RPMI8226 (cell line): ENCODE measurements around the gene SLC16A13.
"Not testable (repeated sequence)": the region's sequence is repeated elsewhere in the genome, so short reads cannot be mapped to it uniquely, and the experiment has no call there.

ENCODE experiments used
- DNase-seq: peaks from one replicate; pipeline ENCODE4 v3.0.0-alpha.2; 2015

SLC16A13 gene, protein sequence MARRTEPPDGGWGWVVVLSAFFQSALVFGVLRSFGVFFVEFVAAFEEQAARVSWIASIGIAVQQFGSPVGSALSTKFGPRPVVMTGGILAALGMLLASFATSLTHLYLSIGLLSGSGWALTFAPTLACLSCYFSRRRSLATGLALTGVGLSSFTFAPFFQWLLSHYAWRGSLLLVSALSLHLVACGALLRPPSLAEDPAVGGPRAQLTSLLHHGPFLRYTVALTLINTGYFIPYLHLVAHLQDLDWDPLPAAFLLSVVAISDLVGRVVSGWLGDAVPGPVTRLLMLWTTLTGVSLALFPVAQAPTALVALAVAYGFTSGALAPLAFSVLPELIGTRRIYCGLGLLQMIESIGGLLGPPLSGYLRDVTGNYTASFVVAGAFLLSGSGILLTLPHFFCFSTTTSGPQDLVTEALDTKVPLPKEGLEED

DNA sequence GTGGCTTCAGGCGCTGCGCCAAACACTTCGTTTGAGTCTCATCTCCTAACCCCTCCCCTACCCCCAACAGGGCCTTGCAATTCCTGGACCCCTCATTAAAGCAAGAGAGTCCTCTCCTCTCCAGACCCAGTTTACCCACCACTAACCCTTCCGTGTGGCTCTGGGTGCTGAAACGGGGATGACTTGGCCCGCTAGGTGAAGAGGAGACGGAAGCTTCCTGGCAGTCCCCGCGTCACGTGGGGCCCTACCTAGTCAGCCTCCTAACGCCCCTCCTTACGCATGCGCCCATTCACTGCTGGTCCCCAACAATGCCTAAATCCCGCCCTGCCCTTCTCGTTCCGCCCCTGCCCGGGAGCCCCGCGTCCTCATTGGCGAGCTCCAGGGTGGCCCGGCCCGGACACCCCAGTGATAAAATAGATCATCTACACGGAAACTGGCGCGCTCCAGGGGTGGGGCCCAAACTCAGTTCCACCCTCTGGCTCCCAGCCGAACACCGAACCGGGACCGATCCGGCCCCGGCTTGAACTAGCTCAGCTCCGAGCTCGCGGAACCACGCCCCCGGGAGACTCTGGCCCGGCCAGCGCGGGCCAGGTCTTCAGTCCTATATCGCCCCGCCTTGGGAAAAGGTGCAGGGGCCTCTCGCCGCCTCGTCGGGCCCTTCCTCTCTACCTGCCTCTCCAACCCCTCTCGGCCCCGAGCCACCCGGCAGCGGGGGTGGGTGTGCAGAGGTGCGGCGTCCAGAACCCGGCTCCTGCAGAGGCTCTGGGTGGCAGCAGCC, at the start of gene SLC16A13:
SLC16A13 (plus strand) TSS at position 425 of the 778 bp plus-strand sequence. CDS start 368 bp downstream, outside the sequence.
- DNase-seq: peak; percentile 96

DNA sequence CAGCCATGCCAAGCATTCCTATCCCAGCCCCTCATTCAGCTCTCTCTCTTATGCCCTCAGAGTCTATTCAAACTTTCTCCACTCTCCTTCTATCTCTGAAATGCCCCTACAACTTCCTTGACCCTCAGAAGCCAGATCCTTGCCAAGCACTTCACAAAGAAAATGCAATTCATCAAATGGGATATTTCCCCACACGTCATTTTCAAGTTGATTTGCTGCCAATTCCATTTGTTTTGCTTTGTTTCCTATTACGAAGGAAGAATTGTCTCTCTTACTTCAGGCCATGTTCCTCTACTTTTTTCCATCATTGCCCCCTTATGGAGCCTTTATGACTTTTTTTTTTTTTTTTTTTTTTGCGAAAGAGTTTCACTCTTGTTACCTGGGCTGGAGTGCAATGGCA, 49.1 kb upstream of the SLC16A13 start:
- DNase-seq: no peak

DNA sequence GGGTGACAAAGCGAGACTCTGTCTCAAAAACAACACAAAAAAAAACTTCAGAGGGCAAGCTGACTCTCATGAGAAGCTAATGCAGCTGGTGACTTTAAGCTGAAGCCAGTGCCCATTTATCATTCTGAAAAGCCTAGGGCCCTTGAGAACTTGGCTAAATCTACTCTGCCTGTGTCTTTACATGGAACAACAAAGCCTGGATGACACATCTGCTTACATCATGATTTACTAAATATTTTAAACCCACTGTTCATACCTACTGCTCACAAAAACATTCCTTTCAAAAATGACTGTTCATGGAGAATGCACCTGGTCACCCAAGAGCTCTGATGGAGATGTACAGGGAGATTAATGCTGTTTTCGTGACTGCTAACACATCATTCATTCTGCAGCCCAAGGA, 46.0 kb upstream of the SLC16A13 start:
- DNase-seq: no peak

DNA sequence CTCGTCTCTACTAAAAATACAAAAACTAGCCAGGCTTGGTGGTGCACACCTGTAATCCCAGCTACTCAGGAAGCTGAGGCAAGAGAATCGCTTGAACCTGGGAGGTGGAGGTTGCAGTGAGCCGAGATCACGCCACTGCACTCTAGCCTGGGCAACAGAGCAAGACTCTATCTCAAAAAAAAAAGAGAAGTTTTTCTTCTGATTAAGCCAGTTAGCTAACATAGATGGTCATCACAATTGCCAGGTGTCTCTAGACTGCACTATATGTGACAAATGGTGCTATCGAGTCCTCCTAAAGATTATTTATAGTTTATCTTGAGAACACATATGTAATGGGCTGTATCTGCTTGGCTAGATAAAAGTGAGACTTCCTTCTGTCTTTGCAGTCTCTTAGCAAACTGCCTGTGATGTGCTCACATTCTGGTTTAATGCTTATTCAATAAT, 42.2 kb upstream of the SLC16A13 start:
- not testable (repeated sequence) for DNase-seq

DNA sequence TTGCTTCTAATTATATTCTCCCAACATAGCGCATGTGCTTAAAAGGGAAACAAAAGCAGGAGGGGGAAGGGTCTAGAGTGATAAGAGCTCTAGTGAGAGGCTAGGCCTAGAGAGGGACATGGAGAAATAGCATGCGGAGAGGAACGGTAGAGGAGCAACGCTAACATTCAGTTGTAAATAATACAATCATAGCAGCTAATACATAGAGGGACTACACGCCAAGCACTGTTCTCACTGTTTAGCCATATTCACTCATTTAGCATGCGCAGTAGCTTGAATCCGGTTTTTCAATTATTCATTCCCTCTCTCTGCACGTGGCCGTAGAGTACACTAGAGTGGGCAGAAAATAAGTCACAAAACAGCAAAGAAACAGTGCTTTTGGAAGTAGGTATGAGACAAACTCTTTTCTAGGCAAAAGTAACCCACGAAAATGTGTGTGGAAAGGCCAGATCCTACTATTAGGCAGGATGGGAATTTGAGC, 41.7 kb upstream of the SLC16A13 start:
- DNase-seq: no peak

DNA sequence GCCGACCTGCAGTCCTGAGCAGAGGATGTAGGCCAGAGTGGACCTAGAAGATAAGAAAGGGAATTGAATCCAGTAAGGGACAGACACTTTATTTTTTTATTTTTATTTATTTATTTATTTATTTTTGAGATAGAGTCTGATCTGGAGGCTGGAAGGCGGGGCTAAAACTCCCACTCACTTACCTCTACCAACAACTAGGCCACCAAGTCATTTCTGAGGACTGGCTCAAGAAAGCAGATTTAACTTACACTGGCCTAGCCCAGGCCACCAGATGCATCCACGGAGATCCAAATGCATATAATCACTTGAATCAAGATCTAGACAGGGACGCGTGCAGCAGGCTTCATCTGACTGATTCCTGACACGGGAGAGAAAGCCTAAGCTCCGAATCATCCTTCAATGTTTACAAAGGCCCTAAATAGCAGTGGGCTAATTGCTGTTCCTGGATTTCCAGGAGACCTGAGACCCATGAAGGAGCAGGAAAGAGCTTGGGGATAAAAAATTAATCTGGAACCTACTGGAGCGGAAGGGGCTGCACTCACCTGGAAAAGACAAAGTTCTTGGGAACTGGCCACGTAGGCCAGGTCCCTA, 41.1 kb upstream of the SLC16A13 start:
- no peak for DNase-seq

DNA sequence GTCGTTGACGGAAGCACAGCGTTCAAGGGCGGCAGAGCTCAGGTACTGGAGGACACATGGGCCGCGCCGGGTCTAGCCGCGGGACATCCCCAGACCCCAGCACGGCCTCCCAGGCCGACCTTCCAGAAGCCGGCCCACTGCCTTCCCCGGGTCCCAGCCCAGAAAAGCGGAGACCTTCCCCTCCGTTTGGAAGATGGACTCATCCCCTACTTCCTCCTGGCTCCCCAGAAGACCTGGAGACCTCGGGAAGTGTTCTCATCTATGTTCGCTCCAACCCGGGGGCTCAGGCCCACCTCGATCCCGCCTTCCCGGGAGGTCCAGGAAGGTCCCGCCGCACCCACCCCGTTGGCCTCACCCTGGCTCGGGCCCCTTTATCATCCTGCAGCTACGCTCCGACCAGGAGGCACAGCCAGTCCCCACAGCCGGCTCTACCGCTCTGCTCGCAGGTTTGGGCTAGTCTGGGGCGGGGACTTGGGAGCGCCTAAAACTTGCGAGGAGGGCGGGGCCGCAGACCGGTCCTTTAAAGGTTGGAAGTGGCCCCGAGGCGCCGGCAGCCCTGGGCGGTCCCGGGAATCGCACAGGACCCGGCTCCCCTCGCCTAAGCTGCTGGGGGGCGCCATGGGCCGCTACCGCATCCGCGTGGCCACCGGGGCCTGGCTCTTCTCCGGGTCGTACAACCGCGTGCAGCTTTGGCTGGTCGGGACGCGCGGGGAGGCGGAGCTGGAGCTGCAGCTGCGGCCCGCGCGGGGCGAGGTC, 40.1 kb upstream of the SLC16A13 start, which contains the start of gene ALOX12:
ALOX12 (plus strand) TSS at position 550 of the 756 bp plus-strand sequence; CDS start at position 619, 69 bp downstream.
- DNase-seq: no peak

DNA sequence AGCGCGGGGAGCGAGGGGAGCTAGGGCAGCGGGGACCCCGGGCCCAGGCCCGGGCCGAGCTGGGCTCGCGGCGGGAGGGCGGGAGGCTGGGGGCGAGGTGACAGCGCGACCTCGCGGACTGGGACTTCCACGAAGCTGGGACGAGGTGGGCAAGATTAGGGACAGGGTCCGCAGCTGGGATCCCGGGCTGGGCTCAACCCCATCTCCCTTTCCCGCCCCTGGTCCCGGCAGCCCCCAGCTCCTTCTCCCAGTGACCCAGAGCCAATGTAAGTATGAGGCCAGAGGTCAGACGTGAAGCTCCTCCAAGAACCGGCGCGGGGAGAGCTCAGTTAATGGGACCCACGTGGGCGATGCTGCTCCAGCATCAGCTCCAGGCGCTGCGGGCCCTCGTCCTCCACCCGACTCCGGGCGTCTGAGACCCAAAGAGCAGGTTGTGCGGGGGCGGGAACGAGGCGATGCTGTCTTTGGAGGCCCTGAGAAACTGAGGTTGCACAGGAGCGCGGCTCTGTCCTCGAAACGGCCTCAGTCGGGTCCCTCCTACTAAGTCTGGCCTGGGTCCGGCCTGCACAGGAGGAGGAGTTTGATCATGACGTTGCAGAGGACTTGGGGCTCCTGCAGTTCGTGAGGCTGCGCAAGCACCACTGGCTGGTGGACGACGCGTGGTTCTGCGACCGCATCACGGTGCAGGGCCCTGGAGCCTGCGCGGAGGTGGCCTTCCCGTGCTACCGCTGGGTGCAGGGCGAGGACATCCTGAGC, 39.4 kb upstream of the SLC16A13 start:
- no peak for DNase-seq

DNA sequence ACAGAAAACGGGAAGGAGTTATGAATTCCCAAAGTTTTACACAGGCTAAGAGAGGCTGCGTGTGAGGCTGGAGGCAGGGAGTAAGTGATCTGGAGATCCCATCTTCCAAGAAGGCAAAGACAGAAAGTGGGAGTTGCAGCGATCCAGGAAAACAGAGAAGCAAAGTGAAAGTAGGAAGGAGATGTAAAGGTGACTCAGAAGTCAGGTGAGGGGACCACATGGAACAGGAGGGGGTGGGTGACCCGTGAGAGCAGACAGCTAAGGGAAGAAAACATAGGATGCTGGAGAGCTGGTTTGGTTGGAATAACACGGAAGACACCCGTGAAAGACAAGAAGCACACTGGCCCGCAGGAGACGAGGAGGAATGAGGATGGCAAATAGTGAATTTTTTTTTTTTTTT, 38.6 kb upstream of the SLC16A13 start:
- DNase-seq: no peak

DNA sequence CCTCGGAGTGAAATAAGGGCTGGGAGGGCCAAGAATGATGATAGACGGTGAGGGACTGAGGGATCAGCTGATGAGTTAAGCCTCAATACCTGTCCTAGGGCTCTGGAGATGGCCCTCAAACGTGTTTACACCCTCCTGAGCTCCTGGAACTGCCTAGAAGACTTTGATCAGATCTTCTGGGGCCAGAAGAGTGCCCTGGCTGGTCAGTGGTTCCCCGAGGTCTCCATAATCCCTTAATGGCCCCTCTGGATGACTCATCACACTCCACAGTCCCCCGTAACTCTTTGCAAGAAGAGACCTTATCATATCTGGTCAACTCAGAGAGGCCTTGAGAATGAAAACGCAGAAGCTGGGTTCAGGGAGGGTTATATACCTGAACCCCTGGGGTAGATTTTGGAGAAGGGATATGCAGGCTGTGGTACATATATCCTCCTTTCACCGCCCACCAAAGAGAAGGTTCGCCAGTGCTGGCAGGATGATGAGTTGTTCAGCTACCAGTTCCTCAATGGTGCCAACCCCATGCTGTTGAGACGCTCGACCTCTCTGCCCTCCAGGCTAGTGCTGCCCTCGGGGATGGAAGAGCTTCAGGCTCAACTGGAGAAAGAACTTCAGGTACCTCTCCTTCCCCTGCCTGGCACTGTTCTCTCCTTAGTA, 36.8 kb upstream of the SLC16A13 start:
- no peak for DNase-seq

DNA sequence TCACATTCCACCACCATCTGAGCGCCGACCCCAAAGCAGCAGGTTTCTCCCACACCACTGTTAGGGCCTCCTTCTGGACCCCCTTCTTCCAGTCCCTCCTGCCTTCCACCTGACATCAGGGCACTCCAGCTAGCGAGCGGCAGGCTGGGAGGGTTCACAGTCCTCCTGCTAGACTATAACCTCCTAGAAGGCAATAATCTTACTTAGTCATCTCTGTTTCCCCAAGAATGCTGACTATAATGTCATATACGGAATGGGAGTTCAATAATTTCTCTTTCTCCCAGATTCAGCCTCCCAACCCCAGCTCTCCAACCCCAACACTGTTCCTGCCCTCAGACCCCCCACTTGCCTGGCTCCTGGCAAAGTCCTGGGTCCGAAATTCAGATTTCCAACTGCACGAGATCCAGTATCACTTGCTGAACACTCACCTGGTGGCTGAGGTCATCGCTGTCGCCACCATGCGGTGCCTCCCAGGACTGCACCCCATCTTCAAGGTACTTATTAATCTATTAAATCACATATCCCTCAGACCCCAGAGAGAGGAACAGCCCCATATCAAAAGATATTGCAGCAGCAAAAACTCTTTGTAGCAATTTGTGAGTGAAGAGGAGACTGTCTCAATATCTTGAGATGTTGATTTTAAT, 34.4 kb upstream of the SLC16A13 start:
- peak; percentile 40 for DNase-seq

DNA sequence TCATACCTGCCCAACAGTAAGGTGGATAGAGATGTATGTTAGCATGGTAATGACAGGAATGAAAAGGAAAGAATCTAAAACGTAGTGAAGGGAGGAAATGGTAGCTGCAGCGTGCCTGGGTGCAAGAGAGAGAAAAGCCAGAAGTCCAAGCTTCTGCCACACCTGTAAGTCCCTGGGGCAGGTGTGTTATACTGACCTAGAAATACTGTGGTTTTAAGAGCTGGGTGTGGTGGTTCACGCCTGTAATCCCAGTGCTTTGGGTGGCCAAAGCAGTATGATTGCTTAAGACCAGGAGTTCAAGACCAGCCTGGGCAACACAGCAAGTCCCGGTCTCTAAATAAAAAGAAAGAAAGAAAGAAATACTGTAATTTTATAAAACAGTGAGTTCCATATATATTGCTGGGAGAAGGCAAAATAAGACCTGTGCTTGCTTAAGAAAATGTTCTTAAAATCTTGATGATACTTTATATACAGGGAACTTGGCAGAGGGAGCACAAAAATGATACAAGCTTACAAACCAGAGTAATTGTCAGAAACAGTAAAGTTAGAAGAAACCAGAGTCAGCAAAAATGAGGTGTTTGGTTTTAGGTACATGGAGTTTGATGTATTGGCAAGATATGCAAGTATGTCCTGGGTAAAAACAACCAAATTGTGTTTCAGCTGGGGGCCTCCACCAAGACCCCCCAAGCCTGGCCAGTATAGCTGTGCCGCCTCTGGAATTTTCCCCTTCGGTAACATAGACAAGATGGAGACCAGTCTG, 33.3 kb upstream of the SLC16A13 start:
- no peak for DNase-seq

DNA sequence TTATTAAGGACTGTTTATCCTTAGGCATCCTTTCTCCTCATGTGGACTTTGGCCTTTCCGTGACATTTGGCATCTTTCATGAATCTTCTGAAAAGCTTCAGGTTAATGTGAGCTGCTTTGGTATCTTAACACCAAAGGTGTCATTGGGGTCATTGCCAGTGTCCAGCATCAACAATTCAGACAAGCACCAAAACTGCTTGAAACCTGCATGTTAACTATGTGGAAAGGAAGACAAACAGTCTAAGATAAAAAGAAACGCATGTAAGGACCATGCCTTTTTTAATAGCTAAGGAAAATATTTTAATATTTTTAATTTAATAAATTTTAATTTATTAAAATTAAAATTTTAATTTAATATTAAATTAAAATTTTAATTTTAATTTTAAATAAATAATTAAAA, 32.1 kb upstream of the SLC16A13 start:
- no peak for DNase-seq

DNA sequence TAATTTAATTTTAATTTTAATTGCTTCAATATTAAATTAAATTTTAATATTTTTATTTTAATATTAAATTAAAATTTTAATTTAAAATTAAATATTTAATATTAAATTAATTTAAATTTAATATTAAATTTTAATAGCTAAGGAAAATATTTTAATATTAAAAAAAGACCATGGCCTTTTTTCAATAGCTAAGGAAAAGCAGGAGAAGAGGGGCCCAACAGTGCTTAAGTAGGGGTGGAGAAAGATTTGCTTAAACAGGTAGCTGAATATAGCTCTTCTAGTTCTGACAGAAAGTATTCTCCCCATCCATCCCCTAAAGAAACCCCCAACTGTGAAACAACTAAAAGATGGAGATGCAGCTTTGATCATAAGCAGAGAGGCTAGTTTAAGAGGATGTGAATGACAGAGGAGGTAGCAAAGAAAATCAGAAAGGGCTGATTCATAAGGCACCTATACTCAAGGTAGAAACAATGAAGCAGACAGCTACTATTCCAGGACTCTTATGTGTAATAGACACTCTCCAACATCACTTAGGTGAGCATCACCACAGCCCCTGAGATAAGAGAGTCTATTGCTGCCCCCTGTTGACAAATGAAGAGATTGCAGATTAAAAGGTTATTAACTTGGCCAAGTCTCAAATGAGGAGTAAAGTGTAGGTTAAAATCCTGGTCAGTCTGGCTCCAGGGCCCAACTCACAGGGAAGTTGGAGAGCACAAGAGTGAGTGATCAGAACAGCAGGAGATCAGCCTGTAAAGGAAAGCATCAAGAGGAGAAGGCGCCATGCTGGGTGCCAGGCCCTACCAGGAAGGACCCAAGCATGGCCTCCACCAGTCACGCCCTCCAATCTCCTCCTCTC, 31.2 kb upstream of the SLC16A13 start:
- DNase-seq: peak; percentile 65

DNA sequence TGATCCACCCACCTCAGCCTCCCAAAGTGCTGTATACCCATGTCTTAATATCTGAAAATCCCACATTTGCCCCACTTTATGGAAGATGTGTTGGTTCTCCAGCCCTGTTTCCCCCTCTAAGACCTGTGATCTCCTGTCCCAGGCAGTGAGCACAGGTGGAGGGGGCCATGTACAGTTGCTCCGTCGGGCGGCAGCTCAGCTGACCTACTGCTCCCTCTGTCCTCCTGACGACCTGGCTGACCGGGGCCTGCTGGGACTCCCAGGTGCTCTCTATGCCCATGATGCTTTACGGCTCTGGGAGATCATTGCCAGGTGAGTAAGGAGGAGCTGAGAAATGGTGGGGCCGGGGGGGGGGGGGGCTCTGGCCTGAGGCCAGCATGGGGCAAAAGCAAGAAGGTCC, 30.1 kb upstream of the SLC16A13 start:
- DNase-seq: no peak

DNA sequence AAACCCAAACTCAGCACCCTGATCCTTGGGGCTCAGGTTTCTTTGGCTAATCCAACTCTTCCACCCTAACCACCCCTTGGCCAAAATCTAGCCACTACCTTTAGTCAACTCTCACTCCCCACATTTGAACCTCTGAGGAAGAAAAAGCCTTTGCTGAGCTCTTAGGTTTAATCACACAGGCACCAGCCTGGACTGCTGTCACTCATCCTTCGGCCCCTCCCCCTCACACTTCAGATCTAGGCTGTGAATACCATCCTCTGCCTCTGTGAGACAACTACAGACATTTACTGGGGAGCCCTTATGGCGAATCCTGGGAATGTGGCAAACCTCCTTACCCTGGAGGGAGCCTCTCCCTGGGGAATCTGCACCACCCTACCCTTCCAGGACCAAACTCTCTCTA, 28.7 kb upstream of the SLC16A13 start:
- no peak for DNase-seq

DNA sequence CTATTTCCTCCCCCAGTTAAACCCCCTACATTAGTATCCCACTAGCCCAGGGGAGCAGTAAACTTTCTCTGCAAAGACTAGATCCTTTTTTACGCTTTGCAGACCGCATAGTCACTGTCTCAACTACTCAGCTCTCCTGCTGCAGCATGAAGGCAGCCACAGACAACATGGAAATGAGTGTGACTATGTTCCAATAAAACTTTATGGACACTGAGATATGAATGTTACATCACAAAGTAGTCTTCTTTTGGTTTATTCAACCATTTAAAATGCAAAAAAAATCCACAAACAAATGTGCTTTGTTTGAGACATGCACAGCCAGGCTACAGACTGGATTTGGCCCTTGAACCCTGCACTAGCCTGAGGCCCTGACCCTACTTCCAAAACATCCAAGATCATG, 25.3 kb upstream of the SLC16A13 start:
- no peak for DNase-seq

DNA sequence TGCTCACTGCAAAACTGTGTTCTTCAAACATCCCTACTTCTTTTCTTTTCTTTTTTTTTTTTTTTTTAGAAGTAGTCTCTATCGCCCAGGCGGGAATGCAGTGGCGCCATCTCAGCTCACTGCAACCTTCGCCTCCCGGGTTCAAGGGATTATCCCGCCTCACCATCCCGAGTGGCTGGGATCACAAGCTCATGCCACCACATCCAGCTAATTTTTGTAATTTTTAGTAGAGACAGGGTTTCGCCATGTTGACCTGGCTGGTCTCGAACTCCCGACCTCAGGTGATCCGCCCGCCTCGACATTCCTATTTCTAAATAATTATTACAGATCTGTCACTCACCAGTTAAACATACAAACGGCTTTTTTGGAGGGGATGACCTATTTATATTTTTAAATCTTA, 24.4 kb upstream of the SLC16A13 start:
- no peak for DNase-seq

DNA sequence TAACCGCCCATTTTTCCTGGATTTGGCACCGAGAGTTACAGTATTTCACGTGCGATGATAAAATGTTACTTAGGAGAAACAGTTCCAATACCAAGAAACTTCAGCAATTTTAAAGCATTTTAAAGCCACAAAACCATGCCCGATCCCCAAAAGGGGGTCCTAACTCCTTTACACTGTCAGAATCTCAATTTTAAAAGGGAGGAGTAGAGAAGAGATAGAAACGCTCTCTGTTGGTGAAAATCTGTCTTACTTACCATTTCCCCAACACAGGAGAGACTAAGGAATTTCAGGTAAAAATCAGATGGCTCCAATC, 23.9 kb upstream of the SLC16A13 start:
- no peak for DNase-seq
